ENCODE measurements around the gene DCK.

DNA sequence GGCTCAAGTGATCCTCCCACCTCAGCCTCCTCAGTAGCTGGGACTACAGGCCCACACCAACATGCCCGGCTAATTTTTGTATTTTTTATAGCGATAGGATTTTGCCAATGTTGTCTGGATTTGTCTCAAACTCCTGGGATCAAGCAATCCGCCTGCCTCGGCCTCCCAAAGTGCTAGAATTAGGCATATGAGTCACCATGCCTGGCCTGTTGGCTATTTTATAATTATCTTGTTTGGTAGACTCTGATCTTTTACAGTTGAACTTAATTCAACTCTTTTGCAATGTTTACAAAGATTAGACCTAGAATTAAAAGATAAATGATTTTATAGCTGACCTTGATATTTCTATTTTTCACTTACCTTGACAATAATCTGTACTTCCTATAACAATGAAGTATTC lies 18.0 kb downstream of the DCK start:
- no peak for TF ChIP-seq MYC (IDR thresholded peaks at IDR 0.05; ENCODE audit: low read depth, low read length)
- TF ChIP-seq CTCF (IDR thresholded peaks at IDR 0.05; ENCODE audit: low read depth, low read length): no peak
- TF ChIP-seq POLR2A (IDR thresholded peaks at IDR 0.05; ENCODE audit: extremely low read depth, insufficient read length): no peak
- TF ChIP-seq, protein P1, sequence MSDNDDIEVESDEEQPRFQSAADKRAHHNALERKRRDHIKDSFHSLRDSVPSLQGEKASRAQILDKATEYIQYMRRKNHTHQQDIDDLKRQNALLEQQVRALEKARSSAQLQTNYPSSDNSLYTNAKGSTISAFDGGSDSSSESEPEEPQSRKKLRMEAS (IDR thresholded peaks at IDR 0.05; ENCODE audit: low read depth, low read length): no peak
